Measurements from ENCODE around the gene KRT74. TPM values are rescaled to one million over a fixed set of nuclear protein-coding genes. Genes with fewer than 3 reads are reported as not detected.

The KRT74 gene
- total and polyA plus RNA-seq, 3 experiments from 2014 or later: not detected

DNA sequence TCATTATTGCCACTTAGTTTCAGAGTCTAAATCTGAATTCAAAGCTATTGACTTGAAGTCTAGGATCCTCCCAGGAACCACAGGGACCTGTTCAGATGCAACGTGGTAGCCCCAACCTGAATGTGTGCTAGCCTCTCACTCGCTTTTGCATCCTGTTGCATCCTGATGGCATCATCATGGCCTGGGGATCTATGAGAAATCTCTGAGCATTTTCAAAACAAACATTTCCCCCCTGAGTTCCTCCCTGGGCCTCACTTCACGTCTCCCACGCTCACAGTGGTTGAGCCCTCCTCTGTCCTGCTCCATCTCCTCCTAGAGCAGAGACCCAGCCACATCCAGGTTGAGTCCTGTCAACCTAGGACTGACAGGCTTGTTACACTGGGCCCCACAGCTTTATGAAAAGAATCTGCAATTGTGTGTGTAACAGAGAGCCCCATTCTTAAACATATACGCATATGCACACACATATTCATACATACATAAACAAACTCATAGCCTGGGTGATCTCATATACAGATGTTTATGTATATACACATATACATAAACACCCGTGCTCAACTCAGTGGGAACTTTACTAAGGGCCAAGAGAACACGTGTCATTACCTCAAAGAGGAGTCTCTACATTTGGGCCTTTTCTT is 33.1 kb upstream of the KRT74 start:
- ChIA-PET POLR2A (no interaction called here), CTCF (no interaction called here)
- Mint-ChIP-seq H3K27ac (peak overlapping the region in 1 of 8 donors; percentile 62), H3K9me3 (no peaks in the 10 kb centered on the region), H3K27me3 (peaks cover 10 to 11% of the 10 kb centered on the region in 2 donors), H3K36me3 (peaks cover 0 to 4% (median 2%) of the 10 kb centered on the region in 3 donors), H3K4me3 (no peak overlapping the region), H3K4me1 (peaks cover 35 to 60% (median 54%) of the 10 kb centered on the region in 3 donors)
- no peaks in the 10 kb centered on the region for H3K9me3 ChIP-seq (ENCODE audit: low read length)
- no peak overlapping the region for H3K4me3 ChIP-seq (ENCODE audit: low read length)
- no peaks in the 10 kb centered on the region for H3K27me3 ChIP-seq (ENCODE audit: insufficient read depth, low read length, poor library complexity, severe bottlenecking)
- no peak for DNase-seq
- peaks cover 93% of the 10 kb centered on the region for H3K4me1 ChIP-seq (ENCODE audit: insufficient read depth, low read length)
- H3K36me3 ChIP-seq (ENCODE audit: insufficient read depth, low read length): no peaks in the 10 kb centered on the region
- H3K27ac ChIP-seq (ENCODE audit: low read depth, low read length): no peak overlapping the region

DNA sequence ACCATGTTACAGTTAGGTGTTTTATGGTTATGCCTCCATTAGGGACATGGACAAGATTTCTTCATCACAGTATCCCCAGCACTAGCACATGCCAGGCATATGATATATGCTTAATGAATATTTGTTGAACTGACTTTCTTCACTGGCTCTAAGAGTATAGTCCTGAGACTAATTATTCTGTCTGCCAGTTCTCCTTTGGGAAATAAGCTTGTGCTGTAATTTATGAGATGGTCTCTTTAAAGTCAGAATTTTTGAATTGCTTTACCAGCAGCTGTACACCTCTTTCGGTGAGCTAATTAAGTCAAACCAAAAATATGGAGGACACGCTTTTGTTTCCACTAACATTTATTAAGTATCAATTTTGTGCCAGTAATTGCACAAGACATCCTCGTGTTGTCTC is 32.5 kb upstream of the KRT74 start:
- Histone ChIP-seq H3K27ac (ENCODE audit: low read depth, low read length) (no peak overlapping the region), H3K36me3 (ENCODE audit: insufficient read depth, low read length) (no peaks in the 10 kb centered on the region)

DNA sequence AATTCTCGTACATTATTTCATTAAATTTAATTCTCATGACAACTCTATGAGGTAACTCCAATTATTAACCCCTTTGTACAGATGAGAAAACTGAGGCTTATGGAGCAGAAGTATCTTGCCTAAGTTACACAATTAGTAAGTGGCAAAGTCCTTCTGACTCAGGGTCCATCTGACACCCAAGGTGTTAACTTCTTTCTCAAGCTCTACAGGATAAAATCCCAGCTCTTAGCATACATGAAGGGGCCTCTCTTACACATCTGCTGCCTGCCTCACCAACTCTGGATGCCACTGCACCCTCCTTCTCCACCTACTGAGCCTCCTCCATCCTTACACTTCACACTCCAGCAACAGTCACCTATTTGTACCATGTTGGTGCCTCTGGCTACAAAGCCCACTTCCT is 31.9 kb upstream of the KRT74 start:
- H3K4me3 Mint-ChIP-seq: no peak overlapping the region
- no peak for DNase-seq
- ChIA-PET CTCF (no interaction called here), POLR2A (no interaction called here)
- peaks cover 84% of the 10 kb centered on the region for H3K4me1 ChIP-seq (ENCODE audit: insufficient read depth, low read length)
- H3K4me3 ChIP-seq (ENCODE audit: low read length): no peak overlapping the region
- peaks cover 0 to 4% (median 2%) of the 10 kb centered on the region in 3 donors for H3K36me3 Mint-ChIP-seq
- no peaks in the 10 kb centered on the region for H3K27me3 ChIP-seq (ENCODE audit: insufficient read depth, low read length, poor library complexity, severe bottlenecking)
- no peaks in the 10 kb centered on the region for H3K9me3 Mint-ChIP-seq
- H3K27ac Mint-ChIP-seq: peak overlapping the region in 3 of 8 donors; percentile 6 to 91 (median 67)
- peaks cover 15 to 16% of the 10 kb centered on the region in 2 donors for H3K27me3 Mint-ChIP-seq
- H3K36me3 ChIP-seq (ENCODE audit: insufficient read depth, low read length): no peaks in the 10 kb centered on the region
- no peaks in the 10 kb centered on the region for H3K9me3 ChIP-seq (ENCODE audit: low read length)
- no peak overlapping the region for H3K27ac ChIP-seq (ENCODE audit: low read depth, low read length)
- H3K4me1 Mint-ChIP-seq: peaks cover 27 to 48% (median 45%) of the 10 kb centered on the region in 3 donors

More for the DNA sequence above, 32.5 kb upstream of the KRT74 start:
- POLR2A ChIA-PET: no interaction called here
- Mint-ChIP-seq H3K9me3 (no peaks in the 10 kb centered on the region), H3K27ac (no peak overlapping the region), H3K36me3 (peaks cover 0 to 4% (median 2%) of the 10 kb centered on the region in 3 donors), H3K27me3 (peaks cover 13 to 14% of the 10 kb centered on the region in 2 donors), H3K4me1 (peaks cover 31 to 54% (median 49%) of the 10 kb centered on the region in 3 donors), H3K4me3 (no peak overlapping the region)
- CTCF ChIA-PET: no interaction called here
- Histone ChIP-seq H3K27me3 (ENCODE audit: insufficient read depth, low read length, poor library complexity, severe bottlenecking) (no peaks in the 10 kb centered on the region), H3K4me1 (ENCODE audit: insufficient read depth, low read length) (peaks cover 89% of the 10 kb centered on the region), H3K4me3 (ENCODE audit: low read length) (no peak overlapping the region), H3K9me3 (ENCODE audit: low read length) (no peaks in the 10 kb centered on the region)
- no peak for DNase-seq

GRCh38 chr12:52604859-52605258 is 31.2 kb upstream of the KRT74 start:
- Histone ChIP-seq H3K9me3 (ENCODE audit: low read length) (no peaks in the 10 kb centered on the region), H3K27me3 (ENCODE audit: insufficient read depth, low read length, poor library complexity, severe bottlenecking) (no peaks in the 10 kb centered on the region), H3K4me1 (ENCODE audit: insufficient read depth, low read length) (peaks cover 79% of the 10 kb centered on the region), H3K27ac (ENCODE audit: low read depth, low read length) (no peak overlapping the region), H3K36me3 (ENCODE audit: insufficient read depth, low read length) (no peaks in the 10 kb centered on the region), H3K4me3 (ENCODE audit: low read length) (no peak overlapping the region)
- Mint-ChIP-seq H3K4me3 (peak overlapping the region in 1 of 7 donors; percentile 13), H3K36me3 (peaks cover 0 to 4% (median 2%) of the 10 kb centered on the region in 3 donors), H3K4me1 (peaks cover 22 to 42% (median 38%) of the 10 kb centered on the region in 3 donors), H3K27ac (peak overlapping the region in 2 of 8 donors; percentile 23 to 26), H3K9me3 (no peaks in the 10 kb centered on the region), H3K27me3 (peaks cover 22% of the 10 kb centered on the region in 2 donors)
- POLR2A ChIA-PET: no interaction called here
- DNase-seq: no peak
- CTCF ChIA-PET: no interaction called here

- Mint-ChIP-seq H3K4me3 (no peak overlapping the region), H3K36me3 (peaks cover 0 to 4% (median 0%) of the 10 kb centered on the region in 3 donors), H3K9me3 (no peaks in the 10 kb centered on the region), H3K4me1 (peaks cover 12 to 26% (median 23%) of the 10 kb centered on the region in 3 donors), H3K27me3 (peaks cover 31 to 36% of the 10 kb centered on the region in 2 donors), H3K27ac (peak overlapping the region in 3 of 8 donors; percentile 2 to 61 (median 28))
- Histone ChIP-seq H3K27me3 (ENCODE audit: insufficient read depth, low read length, poor library complexity, severe bottlenecking) (no peaks in the 10 kb centered on the region), H3K27ac (ENCODE audit: low read depth, low read length) (no peak overlapping the region), H3K9me3 (ENCODE audit: low read length) (no peaks in the 10 kb centered on the region), H3K36me3 (ENCODE audit: insufficient read depth, low read length) (no peaks in the 10 kb centered on the region), H3K4me1 (ENCODE audit: insufficient read depth, low read length) (peaks cover 63% of the 10 kb centered on the region), H3K4me3 (ENCODE audit: low read length) (no peak overlapping the region)
- peak in 1 of 5 donors; percentile 69 for DNase-seq
- POLR2A ChIA-PET: no interaction called here
- CTCF ChIA-PET: no interaction called here
These were observed 29.7 kb upstream of the KRT74 start for GRCh38 chr12:52603314-52603713.

- H3K9me3 Mint-ChIP-seq: no peaks in the 10 kb centered on the region
- Histone ChIP-seq H3K27ac (ENCODE audit: low read depth, low read length) (no peak overlapping the region), H3K9me3 (ENCODE audit: low read length) (no peaks in the 10 kb centered on the region), H3K4me3 (ENCODE audit: low read length) (no peak overlapping the region), H3K27me3 (ENCODE audit: insufficient read depth, low read length, poor library complexity, severe bottlenecking) (no peaks in the 10 kb centered on the region), H3K36me3 (ENCODE audit: insufficient read depth, low read length) (no peaks in the 10 kb centered on the region), H3K4me1 (ENCODE audit: insufficient read depth, low read length) (peaks cover 56% of the 10 kb centered on the region)
- CTCF ChIA-PET: no interaction called here
- H3K27me3 Mint-ChIP-seq: peaks cover 31 to 41% of the 10 kb centered on the region in 2 donors
- H3K4me3 Mint-ChIP-seq: no peak overlapping the region
- H3K4me1 Mint-ChIP-seq: peaks cover 8 to 21% (median 15%) of the 10 kb centered on the region in 3 donors
- no peak for DNase-seq
- peak overlapping the region in 1 of 8 donors; percentile 63 for H3K27ac Mint-ChIP-seq
- H3K36me3 Mint-ChIP-seq: peaks cover 0 to 4% (median 0%) of the 10 kb centered on the region in 3 donors
- POLR2A ChIA-PET: no interaction called here
These were observed 28.9 kb upstream of the KRT74 start for GRCh38 chr12:52602552-52602951.

DNA sequence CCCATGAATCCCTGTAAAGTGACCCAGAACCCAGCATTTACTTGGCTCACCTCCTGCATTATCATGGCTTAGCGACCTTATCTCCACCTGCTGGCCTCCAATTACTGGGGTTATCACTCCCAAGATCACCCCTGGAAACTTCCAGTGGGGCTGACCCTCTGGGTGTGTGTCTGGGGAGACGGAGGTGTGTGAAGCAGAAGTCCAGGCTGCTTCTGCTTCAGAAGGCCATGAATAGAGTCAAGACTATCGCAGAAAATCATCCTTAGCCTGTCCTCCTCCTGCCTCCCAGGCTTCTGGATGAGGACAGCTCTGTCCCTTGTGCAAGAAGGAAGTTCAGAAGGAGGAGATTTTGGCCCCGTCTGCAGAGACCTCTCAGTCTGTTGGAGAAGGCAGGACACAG is 28.0 kb upstream of the KRT74 start:
- Mint-ChIP-seq H3K36me3 (peaks cover 0 to 4% (median 0%) of the 10 kb centered on the region in 3 donors), H3K27me3 (peaks cover 31 to 41% of the 10 kb centered on the region in 2 donors), H3K4me1 (peaks cover 8 to 18% (median 11%) of the 10 kb centered on the region in 3 donors), H3K4me3 (no peak overlapping the region), H3K27ac (no peak overlapping the region), H3K9me3 (no peaks in the 10 kb centered on the region)
- ChIA-PET CTCF (no interaction called here), POLR2A (no interaction called here)
- Histone ChIP-seq H3K27me3 (ENCODE audit: insufficient read depth, low read length, poor library complexity, severe bottlenecking) (no peaks in the 10 kb centered on the region), H3K4me3 (ENCODE audit: low read length) (no peak overlapping the region), H3K36me3 (ENCODE audit: insufficient read depth, low read length) (no peaks in the 10 kb centered on the region), H3K27ac (ENCODE audit: low read depth, low read length) (no peak overlapping the region), H3K9me3 (ENCODE audit: low read length) (no peaks in the 10 kb centered on the region), H3K4me1 (ENCODE audit: insufficient read depth, low read length) (peaks cover 47% of the 10 kb centered on the region)
- no peak for DNase-seq

DNA sequence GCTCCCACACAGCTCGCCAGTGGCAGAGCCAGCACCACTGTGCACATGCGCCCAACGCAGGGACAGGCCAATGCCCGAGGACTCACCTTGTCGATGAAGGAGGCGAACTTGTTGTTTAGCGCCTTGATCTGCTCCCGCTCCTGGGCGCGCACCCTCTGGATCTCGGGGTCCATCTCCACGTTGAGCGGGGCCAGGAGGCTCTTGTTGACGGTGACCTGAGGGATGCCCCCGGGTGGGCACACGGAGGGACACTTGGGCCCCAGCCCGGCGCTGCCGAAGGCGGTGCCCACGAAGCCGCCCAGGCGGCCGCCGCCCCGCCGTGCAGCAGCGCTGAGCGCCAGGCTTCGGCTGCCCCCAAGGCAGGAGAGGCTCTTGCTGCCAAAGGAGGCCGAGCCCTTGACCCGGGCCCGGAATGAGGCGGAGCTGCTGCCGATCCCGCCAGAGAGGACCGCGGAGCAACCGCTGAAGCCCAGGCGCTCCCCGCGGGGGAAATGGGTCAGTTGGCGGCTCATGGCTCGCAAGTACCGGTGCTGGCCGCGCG is 27.4 kb upstream of the KRT74 start, which contains the start of gene KRT72:
KRT72 (minus strand) TSS at position 523 of the 541 bp plus-strand sequence; CDS start at position 512, 11 bp downstream.
- CTCF ChIA-PET: interaction anchor here (0.5 kb wide), 1 partner anchor 622 kb away, joined by 3 read pairs; no protein-coding TSS in a partner anchor
- no peak within 1 kb of the TSS for H3K27ac Mint-ChIP-seq
- no peaks in the 10 kb centered on the region for H3K9me3 Mint-ChIP-seq

More for the DNA sequence above, 27.4 kb upstream of the KRT74 start, which contains the start of gene KRT72:
- H3K27ac ChIP-seq (ENCODE audit: low read depth, low read length): no peak within 1 kb of the TSS
- no peaks in the 10 kb centered on the region for H3K27me3 ChIP-seq (ENCODE audit: insufficient read depth, low read length, poor library complexity, severe bottlenecking)
- Mint-ChIP-seq H3K4me1 (peaks cover 8 to 18% (median 11%) of the 10 kb centered on the region in 3 donors), H3K36me3 (peaks cover 0 to 4% (median 0%) of the 10 kb centered on the region in 3 donors), H3K27me3 (peaks cover 31 to 41% of the 10 kb centered on the region in 2 donors), H3K4me3 (no peak within 1 kb of the TSS)
- H3K4me1 ChIP-seq (ENCODE audit: insufficient read depth, low read length): peaks cover 41% of the 10 kb centered on the region
- no peaks in the 10 kb centered on the region for H3K36me3 ChIP-seq (ENCODE audit: insufficient read depth, low read length)
- POLR2A ChIA-PET: no interaction called here
- no peaks in the 10 kb centered on the region for H3K9me3 ChIP-seq (ENCODE audit: low read length)
- H3K4me3 ChIP-seq (ENCODE audit: low read length): no peak within 1 kb of the TSS
- no peak for DNase-seq
